ENCODE measurements around the gene GIPR.

GIPR gene

DNA sequence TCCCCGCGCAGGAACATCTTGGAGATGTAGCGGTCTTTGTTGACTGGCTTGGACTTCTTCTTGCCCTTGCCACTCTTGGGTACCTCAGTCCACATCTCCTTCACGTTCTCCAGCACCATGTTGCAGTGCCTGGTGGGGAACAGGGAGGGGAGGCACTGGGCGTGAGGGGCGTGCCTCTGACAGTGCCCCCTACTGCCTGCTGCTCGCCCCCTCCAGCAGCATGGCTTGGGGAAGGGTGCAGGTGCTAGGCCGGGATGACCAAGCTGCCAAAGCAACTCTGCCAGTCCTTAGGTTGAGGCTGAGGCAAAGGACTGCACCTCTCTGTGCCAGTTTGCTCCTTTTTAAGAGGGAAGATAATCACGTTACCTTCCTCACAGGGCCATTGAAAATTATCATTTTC is 19.6 kb downstream of the GIPR start:
- TF ChIP-seq EGR1 (IDR thresholded peaks at IDR 0.05) = no peak
- TF ChIP-seq, protein P1, sequence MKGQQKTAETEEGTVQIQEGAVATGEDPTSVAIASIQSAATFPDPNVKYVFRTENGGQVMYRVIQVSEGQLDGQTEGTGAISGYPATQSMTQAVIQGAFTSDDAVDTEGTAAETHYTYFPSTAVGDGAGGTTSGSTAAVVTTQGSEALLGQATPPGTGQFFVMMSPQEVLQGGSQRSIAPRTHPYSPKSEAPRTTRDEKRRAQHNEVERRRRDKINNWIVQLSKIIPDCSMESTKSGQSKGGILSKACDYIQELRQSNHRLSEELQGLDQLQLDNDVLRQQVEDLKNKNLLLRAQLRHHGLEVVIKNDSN (IDR thresholded peaks at IDR 0.05) = no peak
- TF ChIP-seq, protein P2, sequence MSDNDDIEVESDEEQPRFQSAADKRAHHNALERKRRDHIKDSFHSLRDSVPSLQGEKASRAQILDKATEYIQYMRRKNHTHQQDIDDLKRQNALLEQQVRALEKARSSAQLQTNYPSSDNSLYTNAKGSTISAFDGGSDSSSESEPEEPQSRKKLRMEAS (IDR thresholded peaks at IDR 0.05) = no peak
- no peak for TF ChIP-seq RAD21 (IDR thresholded peaks at IDR 0.05; ENCODE audit: low read depth)
- no peak for TF ChIP-seq EP300 (IDR thresholded peaks at IDR 0.05; ENCODE audit: borderline replicate concordance)
- TF ChIP-seq, protein P3, sequence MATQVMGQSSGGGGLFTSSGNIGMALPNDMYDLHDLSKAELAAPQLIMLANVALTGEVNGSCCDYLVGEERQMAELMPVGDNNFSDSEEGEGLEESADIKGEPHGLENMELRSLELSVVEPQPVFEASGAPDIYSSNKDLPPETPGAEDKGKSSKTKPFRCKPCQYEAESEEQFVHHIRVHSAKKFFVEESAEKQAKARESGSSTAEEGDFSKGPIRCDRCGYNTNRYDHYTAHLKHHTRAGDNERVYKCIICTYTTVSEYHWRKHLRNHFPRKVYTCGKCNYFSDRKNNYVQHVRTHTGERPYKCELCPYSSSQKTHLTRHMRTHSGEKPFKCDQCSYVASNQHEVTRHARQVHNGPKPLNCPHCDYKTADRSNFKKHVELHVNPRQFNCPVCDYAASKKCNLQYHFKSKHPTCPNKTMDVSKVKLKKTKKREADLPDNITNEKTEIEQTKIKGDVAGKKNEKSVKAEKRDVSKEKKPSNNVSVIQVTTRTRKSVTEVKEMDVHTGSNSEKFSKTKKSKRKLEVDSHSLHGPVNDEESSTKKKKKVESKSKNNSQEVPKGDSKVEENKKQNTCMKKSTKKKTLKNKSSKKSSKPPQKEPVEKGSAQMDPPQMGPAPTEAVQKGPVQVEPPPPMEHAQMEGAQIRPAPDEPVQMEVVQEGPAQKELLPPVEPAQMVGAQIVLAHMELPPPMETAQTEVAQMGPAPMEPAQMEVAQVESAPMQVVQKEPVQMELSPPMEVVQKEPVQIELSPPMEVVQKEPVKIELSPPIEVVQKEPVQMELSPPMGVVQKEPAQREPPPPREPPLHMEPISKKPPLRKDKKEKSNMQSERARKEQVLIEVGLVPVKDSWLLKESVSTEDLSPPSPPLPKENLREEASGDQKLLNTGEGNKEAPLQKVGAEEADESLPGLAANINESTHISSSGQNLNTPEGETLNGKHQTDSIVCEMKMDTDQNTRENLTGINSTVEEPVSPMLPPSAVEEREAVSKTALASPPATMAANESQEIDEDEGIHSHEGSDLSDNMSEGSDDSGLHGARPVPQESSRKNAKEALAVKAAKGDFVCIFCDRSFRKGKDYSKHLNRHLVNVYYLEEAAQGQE (IDR thresholded peaks at IDR 0.05; ENCODE audit: low read depth) = no peak
- no peak for TF ChIP-seq TCF12 (IDR thresholded peaks at IDR 0.05; ENCODE audit: low read depth)
- no peak for TF ChIP-seq TEAD4 (IDR thresholded peaks at IDR 0.05)
- no peak for TF ChIP-seq CEBPB (IDR thresholded peaks at IDR 0.05)
- no peak for TF ChIP-seq FOXM1 (IDR thresholded peaks at IDR 0.05; ENCODE audit: borderline replicate concordance, low read depth)
- no peak for TF ChIP-seq CREB1 (IDR thresholded peaks at IDR 0.05; ENCODE audit: low read depth)
- no peak for TF ChIP-seq ZBTB7A (IDR thresholded peaks at IDR 0.05; ENCODE audit: low read depth)
- no peak for TF ChIP-seq NFIC (IDR thresholded peaks at IDR 0.05)
- no peak for TF ChIP-seq TAF1 (IDR thresholded peaks at IDR 0.05; ENCODE audit: low read depth)
- TF ChIP-seq YY1 (IDR thresholded peaks at IDR 0.05; ENCODE audit: low read depth) = no peak

DNA sequence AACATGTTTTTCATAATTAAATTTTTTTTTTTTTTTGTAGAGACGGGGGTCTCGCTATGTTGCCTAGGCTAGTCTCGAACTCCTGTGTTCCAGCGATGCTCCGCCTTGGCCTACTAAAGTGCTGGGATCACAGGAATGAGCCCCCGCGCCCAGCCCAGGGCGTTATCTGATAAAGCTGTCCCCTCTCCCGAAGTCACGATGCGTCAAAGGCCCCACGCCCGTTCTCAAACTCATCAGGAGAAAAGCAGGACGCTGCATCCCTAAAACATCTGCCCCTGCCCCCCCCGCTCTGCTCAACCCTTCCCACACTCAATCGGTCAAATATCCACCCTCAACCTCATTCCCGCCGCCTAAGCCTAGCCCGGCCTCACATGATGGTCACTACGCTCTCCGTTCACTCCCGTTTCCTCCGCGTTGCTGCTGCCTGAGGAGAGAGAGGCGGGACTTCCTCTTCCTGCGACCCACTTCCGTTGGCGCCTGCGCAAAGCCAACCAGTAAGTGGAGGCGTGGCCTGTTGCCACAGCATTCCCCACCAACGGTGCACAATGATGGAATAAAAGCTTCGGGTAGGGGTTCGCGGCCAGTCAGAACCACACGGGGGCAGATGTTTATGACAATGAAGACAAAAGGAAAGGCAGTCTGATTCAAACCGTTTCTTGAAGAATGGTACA is 23.6 kb downstream of the GIPR start, which contains the start of gene SNRPD2:
Gene SNRPD2, minus strand, starts transcription at position 438 of the 671 bp plus-strand sequence. Its CDS starts 65 bp downstream, at position 373.
- TF ChIP-seq TAF1 (IDR thresholded peaks at IDR 0.05; ENCODE audit: low read depth) (peak; percentile 92), CREB1 (IDR thresholded peaks at IDR 0.05; ENCODE audit: low read depth) (no peak), CEBPB (IDR thresholded peaks at IDR 0.05) (no peak), TEAD4 (IDR thresholded peaks at IDR 0.05) (no peak), EP300 (IDR thresholded peaks at IDR 0.05; ENCODE audit: borderline replicate concordance) (no peak), EGR1 (IDR thresholded peaks at IDR 0.05) (no peak; the same call in 1 of the 2 replicates), YY1 (IDR thresholded peaks at IDR 0.05; ENCODE audit: low read depth) (peak; percentile 52; the same call in 1 of the 2 replicates), FOXM1 (IDR thresholded peaks at IDR 0.05; ENCODE audit: borderline replicate concordance, low read depth) (no peak), ZBTB7A (IDR thresholded peaks at IDR 0.05; ENCODE audit: low read depth) (no peak), RAD21 (IDR thresholded peaks at IDR 0.05; ENCODE audit: low read depth) (no peak), NFIC (IDR thresholded peaks at IDR 0.05) (no peak), TCF12 (IDR thresholded peaks at IDR 0.05; ENCODE audit: low read depth) (0 out of 2 replicates have a peak, but pooled peaks have one; percentile 34)
- TF ChIP-seq, protein P2 (IDR thresholded peaks at IDR 0.05) = peak; percentile 89
- TF ChIP-seq, protein P1 (IDR thresholded peaks at IDR 0.05) = peak; percentile 63; the same call in 1 of the 2 replicates
- TF ChIP-seq, protein P3 (IDR thresholded peaks at IDR 0.05; ENCODE audit: low read depth) = no peak

DNA sequence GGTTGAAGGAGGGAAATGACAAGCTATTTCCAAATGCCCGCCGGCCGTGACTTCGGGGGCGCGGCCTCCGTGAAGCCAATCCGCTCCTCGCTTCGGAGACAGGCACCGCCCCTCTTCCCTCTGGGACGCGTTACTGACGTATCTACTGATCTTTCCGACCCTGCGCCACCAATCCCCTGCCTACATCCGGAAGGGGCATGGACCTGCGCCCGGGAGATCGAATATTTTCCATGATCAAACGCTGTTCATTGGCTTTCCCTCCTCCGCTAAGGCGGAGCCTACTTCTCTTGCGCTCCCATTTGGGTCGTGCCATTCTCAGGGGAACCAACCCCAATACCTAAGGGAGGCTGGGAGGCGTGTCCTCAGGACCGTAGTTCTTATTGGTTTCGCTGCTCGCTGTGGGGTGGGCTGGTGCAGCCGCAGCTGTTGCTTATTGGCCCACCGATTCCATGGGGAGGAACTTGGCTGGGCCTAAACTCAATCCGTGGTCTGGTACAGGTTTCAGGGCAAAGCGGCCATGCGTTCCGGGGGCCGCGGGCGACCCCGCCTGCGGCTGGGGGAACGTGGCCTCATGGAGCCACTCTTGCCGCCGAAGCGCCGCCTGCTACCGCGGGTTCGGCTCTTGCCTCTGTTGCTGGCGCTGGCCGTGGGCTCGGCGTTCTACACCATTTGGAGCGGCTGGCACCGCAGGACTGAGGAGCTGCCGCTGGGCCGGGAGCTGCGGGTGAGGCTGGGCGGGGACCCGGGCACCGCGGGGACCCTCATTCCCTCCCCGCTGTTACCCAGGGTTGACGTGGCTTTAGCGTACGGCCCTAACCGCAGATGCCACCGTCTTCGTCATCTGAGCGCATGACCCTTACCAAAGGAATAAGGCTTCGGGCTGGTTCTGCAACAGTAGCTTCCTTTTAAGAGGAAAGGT is 24.4 kb downstream of the GIPR start, which contains the start of gene QPCTL:
Gene QPCTL, plus strand, starts transcription at position 480 of the 919 bp plus-strand sequence. Its CDS starts 38 bp downstream, at position 518.
- no peak for TF ChIP-seq RAD21 (IDR thresholded peaks at IDR 0.05; ENCODE audit: low read depth)
- TF ChIP-seq TCF12 (IDR thresholded peaks at IDR 0.05; ENCODE audit: low read depth) = no peak
- TF ChIP-seq, protein P2 (IDR thresholded peaks at IDR 0.05) = peak; percentile 80
- peak; percentile 64; the same call in 1 of the 2 replicates for TF ChIP-seq CREB1 (IDR thresholded peaks at IDR 0.05; ENCODE audit: low read depth)
- TF ChIP-seq FOXM1 (IDR thresholded peaks at IDR 0.05; ENCODE audit: borderline replicate concordance, low read depth) = no peak
- peak; percentile 41; the same call in 1 of the 2 replicates for TF ChIP-seq NFIC (IDR thresholded peaks at IDR 0.05)
- peak; percentile 87 for TF ChIP-seq ZBTB7A (IDR thresholded peaks at IDR 0.05; ENCODE audit: low read depth)
- TF ChIP-seq, protein P3 (IDR thresholded peaks at IDR 0.05; ENCODE audit: low read depth) = no peak
- peak; percentile 56; the same call in 1 of the 2 replicates for TF ChIP-seq TAF1 (IDR thresholded peaks at IDR 0.05; ENCODE audit: low read depth)
- peak; percentile 70 for TF ChIP-seq YY1 (IDR thresholded peaks at IDR 0.05; ENCODE audit: low read depth)
- 0 out of 2 replicates have a peak, but pooled peaks have one; percentile 27 for TF ChIP-seq TEAD4 (IDR thresholded peaks at IDR 0.05)
- no peak; the same call in 1 of the 2 replicates for TF ChIP-seq EP300 (IDR thresholded peaks at IDR 0.05; ENCODE audit: borderline replicate concordance)
- TF ChIP-seq, protein P1 (IDR thresholded peaks at IDR 0.05) = no peak
- no peak for TF ChIP-seq CEBPB (IDR thresholded peaks at IDR 0.05)
- TF ChIP-seq EGR1 (IDR thresholded peaks at IDR 0.05) = no peak

All from Ishikawa (cell line).